NCI-H2227 (cell line): Measurements from ENCODE around the gene RGS10.

Experiments used
- DNase-seq: peaks from one replicate; lab custom pipeline; 2025; ENCODE audit not compliant: unreplicated experiment; lab: John Stamatoyannopoulos, UW

The RGS10 gene

DNA sequence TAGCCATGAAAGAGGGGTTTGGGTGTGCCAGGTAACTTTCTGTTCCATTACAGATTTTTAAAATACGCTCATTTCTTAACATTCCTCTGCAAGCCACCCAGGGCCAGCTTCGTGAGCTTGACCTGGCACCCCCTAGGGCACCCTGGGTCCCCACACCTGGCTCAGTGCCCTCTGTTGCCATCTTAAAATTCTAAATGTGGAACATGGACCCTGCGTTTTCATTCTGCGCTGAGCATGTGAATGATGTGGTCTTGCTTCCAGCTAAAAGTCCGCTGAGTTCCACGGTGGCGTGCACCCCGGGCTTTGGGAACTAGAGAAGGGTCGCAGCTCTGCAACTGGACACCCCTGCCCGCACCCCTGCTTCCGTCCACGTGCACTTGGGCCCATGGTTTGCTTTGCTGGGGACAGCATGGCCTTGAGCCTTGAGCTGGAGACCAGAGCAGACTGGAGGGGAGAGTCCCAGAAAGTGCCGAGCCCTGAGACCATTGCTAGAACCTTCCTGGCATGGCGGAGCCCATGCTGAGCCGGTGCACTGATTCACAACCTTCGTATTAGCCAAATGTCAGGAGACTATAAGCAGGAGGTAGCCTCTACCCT is 91.1 kb downstream of the RGS10 start:
- no peak for DNase-seq

DNA sequence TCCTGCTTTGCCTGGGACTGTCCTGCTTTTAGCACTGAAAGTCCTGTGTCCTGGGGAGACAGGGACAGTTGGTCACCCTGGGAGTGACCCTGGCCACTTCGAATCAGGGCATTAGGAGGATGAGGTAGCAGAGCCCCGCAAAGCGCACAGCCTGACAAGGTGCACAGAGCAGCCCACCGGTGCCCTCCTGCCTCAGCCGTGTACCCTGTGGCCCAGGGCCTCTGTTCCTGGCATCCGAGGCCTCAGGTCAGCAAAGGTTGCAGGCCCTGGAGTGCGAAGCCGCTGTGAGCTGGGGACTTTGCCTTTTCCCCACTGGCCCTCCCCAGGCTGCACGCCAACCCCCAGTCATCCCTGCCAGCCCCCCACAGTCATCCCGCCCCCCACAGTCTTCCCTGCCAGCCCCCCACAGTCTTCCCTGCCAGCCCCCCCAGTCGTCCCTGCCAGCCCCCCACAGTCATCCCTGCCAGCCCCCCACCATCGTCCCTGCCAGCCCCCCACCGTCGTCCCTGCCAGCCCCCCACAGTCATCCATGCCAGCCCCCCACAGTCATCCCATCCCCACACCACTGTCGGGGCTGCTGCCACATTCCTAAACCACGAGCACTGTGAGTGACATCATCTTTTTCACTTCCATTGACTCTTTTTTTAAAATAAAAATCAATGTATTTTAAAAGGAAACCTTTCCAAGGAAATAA is 91.8 kb downstream of the RGS10 start:
- no peak for DNase-seq
